Uterus (tissue), 2 donors: Measurements from ENCODE around the gene PPP2R5A.

Source experiments
- POLR2A ChIP-seq, 2 donors: fragments of 450-650 bp; IDR thresholded peaks; one replicate each; pipeline ENCODE4 v1.6.1; 2016; ENCODE audit warnings: antibody characterized with exemption in 2 of 2, mild to moderate bottlenecking in 1 of 2, moderate library complexity in 1 of 2
- TF ChIP-seq, protein P1 (sequence below), 4 experiments: fragments of 200-600 bp in 2 of 4; fragments of 450-650 bp in 2 of 4; sonication (generic) in 2 of 4; IDR thresholded peaks; one replicate each; pipeline ENCODE4 v1.5.1; 2016 to 2019; ENCODE audit warnings: antibody characterized with exemption in 4 of 4, mild to moderate bottlenecking in 2 of 4, moderate library complexity in 1 of 4

- TF ChIP-seq, protein P1, sequence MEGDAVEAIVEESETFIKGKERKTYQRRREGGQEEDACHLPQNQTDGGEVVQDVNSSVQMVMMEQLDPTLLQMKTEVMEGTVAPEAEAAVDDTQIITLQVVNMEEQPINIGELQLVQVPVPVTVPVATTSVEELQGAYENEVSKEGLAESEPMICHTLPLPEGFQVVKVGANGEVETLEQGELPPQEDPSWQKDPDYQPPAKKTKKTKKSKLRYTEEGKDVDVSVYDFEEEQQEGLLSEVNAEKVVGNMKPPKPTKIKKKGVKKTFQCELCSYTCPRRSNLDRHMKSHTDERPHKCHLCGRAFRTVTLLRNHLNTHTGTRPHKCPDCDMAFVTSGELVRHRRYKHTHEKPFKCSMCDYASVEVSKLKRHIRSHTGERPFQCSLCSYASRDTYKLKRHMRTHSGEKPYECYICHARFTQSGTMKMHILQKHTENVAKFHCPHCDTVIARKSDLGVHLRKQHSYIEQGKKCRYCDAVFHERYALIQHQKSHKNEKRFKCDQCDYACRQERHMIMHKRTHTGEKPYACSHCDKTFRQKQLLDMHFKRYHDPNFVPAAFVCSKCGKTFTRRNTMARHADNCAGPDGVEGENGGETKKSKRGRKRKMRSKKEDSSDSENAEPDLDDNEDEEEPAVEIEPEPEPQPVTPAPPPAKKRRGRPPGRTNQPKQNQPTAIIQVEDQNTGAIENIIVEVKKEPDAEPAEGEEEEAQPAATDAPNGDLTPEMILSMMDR (IDR thresholded peaks at IDR 0.05) = no peak
- no peak for TF ChIP-seq POLR2A (IDR thresholded peaks at IDR 0.05)
These were observed 18.2 kb upstream of the PPP2R5A start for GRCh38 chr1:212267017-212267416.
